Transverse colon (tissue), 4 donors: ENCODE measurements around the gene OR52D1. TPM values are rescaled to one million over a fixed set of nuclear protein-coding genes. Genes with fewer than 3 reads are reported as not detected.

ENCODE experiments used
- DNase-seq: peaks from one replicate; pipeline ENCODE4 v3.0.0-alpha.2; 2019
- H3K27ac ChIP-seq, 4 donors: fragments of 200-600 bp; sonication (generic); 2 replicates each; pipeline ENCODE4 v1.5.1; 2016 to 2018; ENCODE audit warnings: inconsistent platforms in 4 of 4
- H3K27me3 ChIP-seq: fragments of 200-600 bp; sonication (generic); 2 replicates; pipeline ENCODE4 v1.5.1; 2017; ENCODE audit warnings: inconsistent platforms
- H3K36me3 ChIP-seq, 4 donors: fragments of 200-600 bp; sonication (generic); 2 replicates each; pipeline ENCODE4 v1.5.1; 2017 to 2019; ENCODE audit warnings: inconsistent platforms in 4 of 4
- H3K4me1 ChIP-seq, 4 donors: fragments of 200-600 bp; sonication (generic); 2 replicates each; pipeline ENCODE4 v1.5.1; 2017 to 2020; ENCODE audit warnings: inconsistent platforms in 4 of 4
- H3K4me3 ChIP-seq, 4 donors: fragments of 200-600 bp; sonication (generic); 1 replicate in 1 of 4; 2 replicates in 3 of 4; pipeline versions ENCODE4 v1.5.1 to v1.6.1; 2017 to 2019; ENCODE audit warnings: inconsistent platforms in 4 of 4
- H3K9me3 ChIP-seq, 2 donors: fragments of 200-600 bp; sonication (generic); 2 replicates each; pipeline ENCODE4 v1.5.1; 2017 to 2019; ENCODE audit warnings: inconsistent platforms in 2 of 2
- CTCF ChIP-seq, 5 experiments: fragments of 200-600 bp in 3 of 5; fragments of 450-650 bp in 2 of 5; sonication (generic) in 3 of 5; IDR thresholded peaks; 1 replicate in 2 of 5; 2 replicates in 3 of 5; pipeline ENCODE4 v1.5.1; 2016 to 2017; ENCODE audit warnings: antibody characterized with exemption in 5 of 5, inconsistent platforms in 3 of 5, mild to moderate bottlenecking in 2 of 5, moderate library complexity in 1 of 5
- EP300 ChIP-seq: sonication (generic); formaldehyde crosslinking; IDR thresholded peaks from one replicate; pipeline ENCODE4 v1.6.1; 2017; ENCODE audit warnings: antibody characterized with exemption, low read depth
- POLR2A ChIP-seq: fragments of 450-650 bp; IDR thresholded peaks from one replicate; pipeline ENCODE4 v1.6.1; 2016; ENCODE audit warnings: antibody characterized with exemption, mild to moderate bottlenecking, moderate library complexity
- POLR2AphosphoS5 ChIP-seq, 3 donors: sonication (generic); formaldehyde crosslinking; IDR thresholded peaks; one replicate each; pipeline ENCODE4 v1.6.1; 2016; ENCODE audit warnings: antibody characterized with exemption in 3 of 3
- WGBS, 2 donors: methylation state at CpG; one replicate each; pipeline ENCODE4 v1.1.5; 2018; ENCODE audit warnings: low coverage in 1 of 2; 5-methylcytosine and 5-hydroxymethylcytosine counted together
- in situ Hi-C, 4 donors: fragments of 200-750 bp; cut with MboI; loops; one replicate each; pipeline versions ENCODE4 v1.15.0 to v1.15.1; 2017; ENCODE audit warnings: low sequenced_read_pairs in 3 of 4, low pct_ligation_motif_present in 1 of 4, low pct_unique_long_range_greater_than_20kb in 1 of 4
- intact Hi-C: fragments of 100-400 bp; cut with DNase I; formaldehyde crosslinking; loops from one replicate; pipeline ENCODE4 v1.15.1; 2023; ENCODE audit warnings: low total_unique reads
- total RNA-seq, 4 donors: library from RNA; depleted of rRNA; stranded (reverse); fragments of >200 nt; gene quantifications; one replicate each; pipeline ENCODE4 v1.1.0, GENCODE V29; 2016

The OR52D1 gene
- total RNA-seq, 4 donors from 2014 or later = not detected

- Histone ChIP-seq H3K4me1 (no peaks in the 10 kb centered on the region), H3K27ac (no peak overlapping the region), H3K9me3 (no peaks in the 10 kb centered on the region), H3K4me3 (no peak overlapping the region), H3K27me3 (no peaks in the 10 kb centered on the region), H3K36me3 (no peaks in the 10 kb centered on the region)
- in situ Hi-C loops = loop anchor here in 1 of 4 donors (10.0 kb wide), 1 partner anchor 328 kb away; the partner anchor contains the start of gene OR52N2
- peak; percentile 25 for DNase-seq
- intact Hi-C loops = no loop called here
- WGBS, 2 donors = 35 to 71% methylated on average over 1 to 2 of the region's 2 CpGs
- TF ChIP-seq EP300 (no peak), CTCF (IDR thresholded peaks at IDR 0.05) (peak; percentile 61 to 74 (median 64)), POLR2AphosphoS5 (IDR thresholded peaks at IDR 0.05) (no peak)
Measured at GRCh38 chr11:5476186-5476819, 12.2 kb upstream of the OR52D1 start.

- in situ Hi-C loops = no loop called here
Measured at GRCh38 chr11:5486003-5486402, 2.5 kb upstream of the OR52D1 start.

GRCh38 chr11:5486421-5486820, 2.1 kb upstream of the OR52D1 start:
- H3K27me3 ChIP-seq = no peaks in the 10 kb centered on the region
- TF ChIP-seq EP300 (no peak), POLR2AphosphoS5 (IDR thresholded peaks at IDR 0.05) (no peak), POLR2A (no peak), CTCF (IDR thresholded peaks at IDR 0.05) (no peak)
- H3K4me1 ChIP-seq = no peaks in the 10 kb centered on the region
- no peaks in the 10 kb centered on the region for H3K9me3 ChIP-seq
- H3K4me3 ChIP-seq = no peak overlapping the region
- 61 to 90% methylated on average over 2 to 3 of the region's 3 CpGs for WGBS, 2 donors
- intact Hi-C loops (loop anchor here (5.0 kb wide), 1 partner anchor 321 kb away; the partner anchor contains the start of gene OR52N2), in situ Hi-C loops (no loop called here)
- no peak for DNase-seq
- no peaks in the 10 kb centered on the region for H3K36me3 ChIP-seq
- no peak overlapping the region for H3K27ac ChIP-seq

More at GRCh38 chr11:5486003-5486402, 2.5 kb upstream of the OR52D1 start:
- Histone ChIP-seq H3K4me1 (no peaks in the 10 kb centered on the region), H3K27me3 (no peaks in the 10 kb centered on the region), H3K4me3 (no peak overlapping the region), H3K36me3 (no peaks in the 10 kb centered on the region), H3K27ac (no peak overlapping the region), H3K9me3 (no peaks in the 10 kb centered on the region)
- no peak for TF ChIP-seq POLR2A
- TF ChIP-seq CTCF (IDR thresholded peaks at IDR 0.05) = no peak
- no peak for TF ChIP-seq EP300
- TF ChIP-seq POLR2AphosphoS5 (IDR thresholded peaks at IDR 0.05) = no peak
- intact Hi-C loops = loop anchor here (5.0 kb wide), 1 partner anchor 321 kb away; the partner anchor contains the start of gene OR52N2
- DNase-seq = no peak
- WGBS, 2 donors = 80 to 90% methylated on average over 3 of the region's 3 CpGs

- DNase-seq = no peak
- WGBS, 2 donors = 88 to 97% methylated on average over 3 to 4 of the region's 4 CpGs
- intact Hi-C loops = loop anchor here (2.0 to 5.0 kb wide), 2 partner anchors 28 to 318 kb away; partner anchors contain the start of gene OR52N2
- Histone ChIP-seq H3K27ac (no peak overlapping the region), H3K27me3 (no peaks in the 10 kb centered on the region), H3K4me3 (no peak overlapping the region), H3K36me3 (no peaks in the 10 kb centered on the region), H3K4me1 (no peaks in the 10 kb centered on the region), H3K9me3 (no peaks in the 10 kb centered on the region)
- in situ Hi-C loops = no loop called here
- TF ChIP-seq EP300 = no peak
- no peak for TF ChIP-seq POLR2A
- TF ChIP-seq POLR2AphosphoS5 (IDR thresholded peaks at IDR 0.05) = no peak
- TF ChIP-seq CTCF (IDR thresholded peaks at IDR 0.05) = no peak
Measured at GRCh38 chr11:5488798-5489399, 414 bp downstream of the OR52D1 start.
